Chondrocyte (in vitro differentiated cells): ENCODE measurements around the gene CEP89. TPM values are rescaled to one million over a fixed set of nuclear protein-coding genes. Genes with fewer than 3 reads are reported as not detected.
A peak's percentile ranks its signal among the peaks of the same experiment; 100 is the strongest.

Experiments
- DNase-seq: peaks from one replicate; pipeline ENCODE4 v3.0.0; 2021; ENCODE audit warnings: mixed read lengths, low spot score
- H3K27ac Mint-ChIP-seq: one replicate; pipeline ENCODE4 v1.8.0; 2021; ENCODE audit warnings: mild to moderate bottlenecking, moderate library complexity, mixed read lengths; ENCODE audit not compliant: unreplicated experiment
- H3K27me3 Mint-ChIP-seq: 2 replicates; pipeline ENCODE4 v1.8.0; 2021; ENCODE audit warnings: low read depth, mixed read lengths
- H3K36me3 Mint-ChIP-seq: 2 replicates; pipeline ENCODE4 v1.8.0; 2021; ENCODE audit warnings: low read depth, mixed read lengths
- H3K4me1 Mint-ChIP-seq: 2 replicates; pipeline ENCODE4 v1.8.0; 2021; ENCODE audit warnings: low read depth, mild to moderate bottlenecking, mixed read lengths
- H3K4me3 Mint-ChIP-seq: one replicate; pipeline ENCODE4 v1.8.0; 2021; ENCODE audit warnings: mild to moderate bottlenecking, moderate library complexity, mixed read lengths; ENCODE audit not compliant: unreplicated experiment
- H3K9me3 Mint-ChIP-seq: 2 replicates; pipeline ENCODE4 v1.8.0; 2021; ENCODE audit warnings: low read depth, mixed read lengths
- CTCF ChIP-seq: fragments of 200-600 bp; sonication (generic); IDR thresholded peaks from 2 replicates; pipeline ENCODE4 v1.5.0; 2021; ENCODE audit warnings: antibody characterized with exemption, mild to moderate bottlenecking, moderate library complexity
- total RNA-seq: library from RNA; stranded (reverse); gene quantifications from 3 replicates; pipeline ENCODE4 v1.2.1, GENCODE V29; 2021

The CEP89 gene
- total RNA-seq, 1 donor from 2014 or later, result 29.8 TPM

- Mint-ChIP-seq H3K4me1 (no peaks in the 10 kb centered on the region), H3K4me3 (no peak overlapping the region), H3K27ac (no peak overlapping the region), H3K9me3 (no peaks in the 10 kb centered on the region), H3K36me3 (peaks cover 29% of the 10 kb centered on the region), H3K27me3 (no peaks in the 10 kb centered on the region)
- no peak for TF ChIP-seq CTCF
- DNase-seq, result peak; percentile 68
Observed at GRCh38 chr19:32935629-32936028, 36.1 kb downstream of the CEP89 start.

DNA sequence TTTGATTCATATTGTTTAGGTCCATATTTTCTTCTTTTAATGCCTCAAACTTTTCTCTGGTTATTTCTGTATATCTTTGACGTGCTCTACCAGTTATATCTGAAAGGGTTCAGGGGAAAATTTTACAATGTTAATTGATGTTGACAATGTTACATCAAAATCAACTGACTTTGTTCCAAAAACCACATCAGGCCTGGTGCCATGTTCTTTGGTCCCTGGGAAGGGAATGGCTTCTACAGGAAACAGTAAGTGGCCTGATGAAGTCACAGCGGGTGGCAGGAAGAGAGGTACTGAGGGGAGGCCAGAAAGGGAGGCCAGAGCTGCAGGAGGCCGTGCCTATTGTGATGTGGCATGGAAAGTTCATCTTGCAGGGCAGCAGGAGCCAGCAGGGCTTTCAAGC is 38.2 kb downstream of the CEP89 start:
- Mint-ChIP-seq H3K4me3 (no peak overlapping the region), H3K4me1 (no peaks in the 10 kb centered on the region), H3K27me3 (no peaks in the 10 kb centered on the region), H3K36me3 (peaks cover 40% of the 10 kb centered on the region), H3K27ac (no peak overlapping the region), H3K9me3 (peaks cover 5% of the 10 kb centered on the region)
- DNase-seq, result no peak
- no peak for TF ChIP-seq CTCF

DNA sequence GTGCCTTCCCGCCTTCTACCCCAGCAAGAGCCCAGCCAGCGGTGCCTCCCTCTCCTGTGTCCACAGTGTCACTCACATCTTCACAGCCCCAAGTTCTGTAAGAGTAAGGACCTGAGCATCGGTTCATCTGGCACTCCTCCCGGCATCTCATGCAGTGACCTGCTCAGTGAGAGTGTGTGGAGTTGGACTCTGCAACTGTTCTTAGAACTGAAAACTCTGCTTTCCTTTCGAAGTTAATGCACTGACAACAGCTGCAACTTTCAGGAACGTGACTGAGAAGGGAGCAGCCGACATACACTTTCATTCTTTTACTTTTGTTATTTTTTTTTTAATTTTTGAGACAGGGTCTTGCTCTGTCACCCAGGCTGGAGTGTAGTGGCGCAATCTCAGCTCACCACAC is 41.2 kb downstream of the CEP89 start:
- Mint-ChIP-seq H3K36me3 (peaks cover 45% of the 10 kb centered on the region), H3K27ac (no peak overlapping the region), H3K9me3 (peaks cover 10% of the 10 kb centered on the region), H3K27me3 (no peaks in the 10 kb centered on the region), H3K4me3 (no peak overlapping the region), H3K4me1 (no peaks in the 10 kb centered on the region)
- TF ChIP-seq CTCF, result no peak
- DNase-seq, result no peak

GRCh38 chr19:32928806-32929205 is 43.0 kb downstream of the CEP89 start:
- Mint-ChIP-seq H3K27me3 (no peaks in the 10 kb centered on the region), H3K36me3 (peaks cover 42% of the 10 kb centered on the region), H3K27ac (no peak overlapping the region), H3K4me3 (no peak overlapping the region), H3K4me1 (no peaks in the 10 kb centered on the region), H3K9me3 (peaks cover 10% of the 10 kb centered on the region)
- no peak for TF ChIP-seq CTCF
- DNase-seq, result no peak

GRCh38 chr19:32924200-32924599 is 47.6 kb downstream of the CEP89 start:
- Mint-ChIP-seq H3K27me3 (no peaks in the 10 kb centered on the region), H3K36me3 (peaks cover 31% of the 10 kb centered on the region), H3K9me3 (peaks cover 10% of the 10 kb centered on the region), H3K4me3 (no peak overlapping the region), H3K27ac (no peak overlapping the region), H3K4me1 (no peaks in the 10 kb centered on the region)
- DNase-seq, result no peak
- no peak for TF ChIP-seq CTCF
